NCI-H2029 treated with DMSO at 0.1 percent for 48 hours (cell line): ENCODE results near the gene MTFR2.
A peak's percentile ranks its signal among the peaks of the same experiment; 100 is the strongest.

Experiments
- DNase-seq: peaks from one replicate; lab custom pipeline; 2025; lab: John Stamatoyannopoulos, UW

The MTFR2 gene

GRCh38 chr6:136184738-136185137, 65.4 kb downstream of the MTFR2 start:
- no peak for DNase-seq

DNA sequence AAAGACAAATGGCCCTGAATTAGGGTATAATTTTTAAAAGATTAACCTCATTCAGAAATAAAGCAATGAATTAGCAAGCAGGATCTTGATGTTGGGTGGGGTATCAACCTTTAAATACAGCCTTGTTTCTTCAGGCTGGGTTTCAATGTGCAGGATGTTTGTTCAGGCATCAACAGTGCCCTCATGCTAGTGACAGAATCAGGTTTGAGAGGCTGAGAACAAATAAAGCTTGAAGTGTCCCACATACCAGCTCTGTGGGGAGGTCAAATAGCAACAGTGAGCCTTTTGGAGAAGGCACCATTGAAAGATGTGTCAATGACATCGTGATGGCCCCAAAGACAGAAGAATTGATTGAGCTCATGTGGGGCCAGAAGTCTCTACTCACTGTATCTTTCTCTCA, 68.2 kb downstream of the MTFR2 start:
- peak; percentile 8 for DNase-seq

GRCh38 chr6:136181512-136181833, 68.6 kb downstream of the MTFR2 start:
- DNase-seq = no peak
